ENCODE results near the gene PPP2R5D. TPM values are rescaled to one million over a fixed set of nuclear protein-coding genes. Genes with fewer than 3 reads are reported as not detected.

PPP2R5D gene
- total RNA-seq, 1 experiment from 2014 or later = 53.5 TPM

- H3K56ac ChIP-seq (ENCODE audit: insufficient read length, low read depth, low read length) = no peak overlapping the region
- no peaks in the 10 kb centered on the region for H3K79me1 ChIP-seq (ENCODE audit: insufficient read depth, low read depth, low read length, poor library complexity, severe bottlenecking)
- no peaks in the 10 kb centered on the region for H3K23me2 ChIP-seq (ENCODE audit: insufficient read length, low read depth, low read length, poor library complexity, severe bottlenecking)
- no peak overlapping the region for H2BK15ac ChIP-seq (ENCODE audit: low read depth, low read length)
- no peak overlapping the region for H2BK12ac ChIP-seq (ENCODE audit: insufficient read length, low read depth, low read length)
- H4K5ac ChIP-seq (ENCODE audit: insufficient read length, low read depth, low read length) = no peak overlapping the region
- no peaks in the 10 kb centered on the region for H3K9me3 Mint-ChIP-seq
- no peak overlapping the region for H2BK5ac ChIP-seq (ENCODE audit: insufficient read length, low read length)
- H3K27ac ChIP-seq (ENCODE audit: insufficient read length, low read depth, low read length) = no peak overlapping the region
- H3K4me3 Mint-ChIP-seq = no peak overlapping the region
- no peaks in the 10 kb centered on the region for H3K4me1 ChIP-seq (ENCODE audit: insufficient read depth, low read length)
- no peak for TF ChIP-seq CTCF (conservative IDR thresholded peaks at IDR 0.05)
- no peak overlapping the region for H3K4ac ChIP-seq (ENCODE audit: low read depth, low read length)
- no peak overlapping the region for H3K9ac ChIP-seq (ENCODE audit: extremely low read depth, insufficient read length, low read length)
- no peak overlapping the region for H2BK120ac ChIP-seq (ENCODE audit: low read depth, low read length, poor library complexity, severe bottlenecking)
- no peaks in the 10 kb centered on the region for H3K27me3 ChIP-seq (ENCODE audit: insufficient read depth, low read length)
- no peak overlapping the region for H3K4me2 ChIP-seq (ENCODE audit: insufficient read depth, insufficient read length, low read length)
- no peak overlapping the region for H2AK5ac ChIP-seq (ENCODE audit: insufficient read length, low read length)
- H3K23ac ChIP-seq (ENCODE audit: insufficient read length, low read depth, low read length) = no peak overlapping the region
- peaks cover 2% of the 10 kb centered on the region; the same call in 1 of the 2 replicates for H3K79me2 ChIP-seq (ENCODE audit: insufficient read depth, low read length)
- H3K14ac ChIP-seq (ENCODE audit: insufficient read depth, low read length) = no peak overlapping the region
- H4K8ac ChIP-seq (replicated peaks; ENCODE audit: insufficient read length, low read depth, low read length) = no peak overlapping the region
- no peaks in the 10 kb centered on the region for H4K20me1 ChIP-seq (ENCODE audit: control insufficient read depth, insufficient read depth, insufficient read length)
- H4K91ac ChIP-seq (ENCODE audit: insufficient read length, low read depth, low read length) = no peak overlapping the region
- no peak for DNase-seq
- peaks cover 25 to 72% (median 65%) of the 10 kb centered on the region in 3 experiments; a peak in 6 of 7 replicates for H3K36me3 Mint-ChIP-seq (ENCODE audit: insufficient read depth in 1 of 3, low read depth in 3 of 3)
- H3K27ac Mint-ChIP-seq = no peak overlapping the region
- no peak overlapping the region for H2BK20ac ChIP-seq (ENCODE audit: low read depth, low read length, poor library complexity, severe bottlenecking)
- no CpG with 5 or more reads among the region's 9 CpGs for WGBS (ENCODE audit: extremely low coverage, insufficient read length, low lambda C conversion rate)
- H3K4me1 Mint-ChIP-seq = peaks cover 7 to 10% of the 10 kb centered on the region in 2 experiments
- no peak overlapping the region for H2AFZ ChIP-seq (ENCODE audit: low read length)
- no peaks in the 10 kb centered on the region for H3K27me3 Mint-ChIP-seq (ENCODE audit: low read depth)
- H3K18ac ChIP-seq (ENCODE audit: insufficient read length, low read depth, low read length) = no peak overlapping the region
- no peaks in the 10 kb centered on the region for H3K9me3 ChIP-seq (ENCODE audit: control insufficient read depth, low read depth, low read length)
- H3T11ph ChIP-seq (ENCODE audit: low read length) = no peak overlapping the region
Measured at GRCh38 chr6:43007126-43007525, 22.8 kb downstream of the PPP2R5D start.

Data from H9 (cell line).